ENCODE data around the gene FAM216A.

The FAM216A gene

DNA sequence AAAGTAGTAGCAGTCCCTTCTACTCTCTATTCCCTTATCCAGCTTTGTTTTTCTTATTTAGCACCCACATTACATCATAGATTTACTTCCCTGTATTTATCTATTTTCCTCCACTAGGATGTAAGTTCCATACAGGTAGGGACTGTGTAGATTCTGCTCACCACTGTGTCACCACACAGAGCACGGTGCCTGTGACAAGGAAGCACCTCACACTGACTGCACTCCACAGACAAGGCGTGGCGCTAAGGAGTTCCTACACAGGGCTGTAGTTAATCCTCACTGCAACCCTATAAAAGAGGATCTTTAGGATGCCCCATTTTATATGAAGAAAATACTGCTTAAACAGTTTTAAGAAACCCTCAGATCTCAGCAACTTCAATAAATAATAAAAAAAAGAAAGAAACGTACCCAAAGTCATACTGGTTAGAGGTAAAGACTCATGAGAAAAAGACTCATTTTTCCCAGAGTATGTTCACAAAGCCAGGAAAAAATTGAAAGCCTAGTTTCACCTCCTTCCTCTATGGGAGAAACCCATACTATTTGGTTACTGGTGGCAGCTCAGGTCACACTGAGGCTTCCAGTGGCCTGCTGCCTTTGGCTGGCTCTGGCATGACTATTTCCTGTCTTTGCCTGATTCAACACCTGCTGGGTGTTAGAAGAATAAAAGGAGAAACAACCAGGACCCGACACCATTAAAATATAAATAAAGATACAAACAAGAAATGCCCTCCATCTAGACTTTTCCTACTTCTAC is 70.4 kb downstream of the FAM216A start:
- WGBS, 2 experiments, result 92 to 97% methylated on average over 4 to 5 of the region's 5 CpGs

More for the DNA sequence above, 70.4 kb downstream of the FAM216A start:
- no peaks in the 10 kb centered on the region for H3K9me3 ChIP-seq (ENCODE audit: control insufficient read depth, low read length)
- no peaks in the 10 kb centered on the region for H3K4me1 ChIP-seq (ENCODE audit: control insufficient read depth, insufficient read depth, low read length)
- H3K36me3 ChIP-seq (ENCODE audit: control insufficient read depth, insufficient read depth, low read length), result no peaks in the 10 kb centered on the region
- no peaks in the 10 kb centered on the region for H3K27me3 ChIP-seq (ENCODE audit: control insufficient read depth, insufficient read depth, low read length, poor library complexity, severe bottlenecking)
- H3K4me3 ChIP-seq (ENCODE audit: insufficient read depth, low read depth, low read length), result no peak overlapping the region
- no peak overlapping the region for H3K27ac ChIP-seq (ENCODE audit: insufficient read depth, low read depth, low read length, poor library complexity, severe bottlenecking)

Data from ectodermal cell (in vitro differentiated cells).